Upper lobe of left lung (tissue), 4 donors: ENCODE data around the gene IVD.

ENCODE experiments used
- CTCF ChIP-seq, 6 experiments: fragments of 450-650 bp in 4 of 6; fragments of 200-600 bp in 2 of 6; sonication (generic) in 2 of 6; IDR thresholded peaks; one replicate each; pipeline ENCODE4 v1.5.1; 2016 to 2019; ENCODE audit warnings: antibody characterized with exemption in 6 of 6
- POLR2A ChIP-seq, 4 donors: fragments of 450-650 bp; IDR thresholded peaks; one replicate each; pipeline ENCODE4 v1.5.1; 2016 to 2017; ENCODE audit warnings: antibody characterized with exemption in 4 of 4, mild to moderate bottlenecking in 2 of 4
- POLR2AphosphoS5 ChIP-seq, 2 donors: sonication (generic); formaldehyde crosslinking; IDR thresholded peaks; one replicate each; pipeline ENCODE4 v1.5.1; 2017; ENCODE audit warnings: antibody characterized with exemption in 2 of 2

- TF ChIP-seq POLR2A (IDR thresholded peaks at IDR 0.05) (no peak), CTCF (IDR thresholded peaks at IDR 0.05) (no peak), POLR2AphosphoS5 (IDR thresholded peaks at IDR 0.05) (no peak)
Observed at GRCh38 chr15:40448354-40448753, 42.8 kb downstream of the IVD start.
